Fibroblast of skin of left quadriceps (primary cell): ENCODE data around the gene NR6A1.

ENCODE experiments used
- DNase-seq, 2 experiments: peaks; one replicate each; pipeline ENCODE4 v3.0.0-alpha.2; 2013; ENCODE audit warnings: low read depth in 2 of 2

NR6A1 gene

DNA sequence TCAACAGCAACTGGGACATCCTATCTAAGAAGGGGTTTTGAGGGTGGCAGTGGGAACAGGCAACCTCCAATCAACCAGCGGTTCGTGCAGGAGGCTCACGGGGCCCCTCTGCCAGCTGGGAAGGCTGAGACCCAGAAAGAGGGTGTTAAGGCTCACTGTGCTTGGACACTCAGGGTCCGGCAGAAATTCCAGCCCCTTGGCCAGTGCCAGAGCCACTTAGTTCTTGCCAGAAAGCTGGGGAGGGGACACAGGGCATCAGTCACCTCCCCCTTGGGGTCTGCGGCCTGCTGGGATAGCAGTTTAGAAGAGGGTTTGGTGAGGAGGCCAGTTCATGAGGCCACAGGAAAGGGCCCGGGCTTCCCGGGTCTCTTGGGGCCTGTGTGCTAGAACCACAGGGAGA lies 300.4 kb downstream of the NR6A1 start:
- DNase-seq, result no peak

DNA sequence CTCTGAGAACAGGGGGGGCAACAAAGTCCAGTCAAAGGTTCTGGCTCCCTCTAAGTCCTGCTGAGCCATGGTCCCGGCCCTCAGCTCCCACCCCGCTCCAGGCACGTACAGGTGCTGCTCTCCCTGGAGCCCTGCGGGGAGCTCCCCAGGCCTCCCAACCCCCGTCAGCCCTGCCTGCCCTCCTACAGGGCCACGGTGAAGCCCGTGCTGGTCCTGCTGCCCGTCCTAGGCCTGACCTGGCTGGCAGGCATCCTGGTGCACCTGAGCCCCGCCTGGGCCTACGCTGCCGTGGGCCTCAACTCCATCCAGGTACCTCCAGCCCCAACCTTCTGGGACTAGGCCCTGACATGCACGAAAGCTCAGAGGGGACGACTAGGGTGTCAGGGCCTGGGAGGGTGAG lies 300.8 kb downstream of the NR6A1 start:
- no peak for DNase-seq

DNA sequence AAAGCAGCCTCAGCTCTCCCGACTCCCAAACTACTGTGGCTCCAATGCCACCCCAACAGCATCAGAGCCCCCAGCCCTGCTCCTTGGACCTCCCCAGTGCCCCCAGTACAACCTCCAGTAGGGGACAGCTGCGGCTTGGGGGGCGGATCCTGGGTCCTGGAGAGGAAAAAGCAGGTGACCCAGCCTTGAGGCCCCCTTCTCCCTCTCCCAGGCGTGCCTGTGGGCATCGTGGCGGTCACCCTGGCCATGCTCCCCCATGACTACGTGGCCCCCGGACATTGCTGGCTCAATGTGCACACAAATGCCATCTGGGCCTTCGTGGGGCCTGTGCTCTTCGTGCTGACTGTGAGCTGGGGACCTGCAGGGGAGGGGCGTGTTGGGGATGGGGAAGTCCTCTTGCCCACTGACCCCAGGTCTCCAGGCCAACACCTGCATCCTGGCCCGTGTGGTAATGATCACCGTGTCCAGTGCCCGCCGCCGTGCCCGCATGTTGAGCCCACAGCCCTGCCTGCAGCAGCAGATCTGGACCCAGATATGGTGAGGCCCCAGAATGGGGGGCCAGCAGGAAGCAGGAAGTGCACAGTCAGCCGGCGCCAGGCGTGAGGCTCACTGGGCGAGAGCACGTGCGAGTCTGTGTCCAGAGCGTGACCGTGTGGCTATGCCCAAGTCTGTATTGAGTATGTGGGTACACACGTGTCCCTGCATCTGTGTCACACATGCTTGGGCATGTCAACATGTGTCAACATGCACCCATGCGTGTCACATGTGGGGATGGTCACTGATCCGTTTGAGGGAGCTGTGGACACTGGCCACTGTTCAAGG lies 301.9 kb downstream of the NR6A1 start:
- DNase-seq, result no peak

DNA sequence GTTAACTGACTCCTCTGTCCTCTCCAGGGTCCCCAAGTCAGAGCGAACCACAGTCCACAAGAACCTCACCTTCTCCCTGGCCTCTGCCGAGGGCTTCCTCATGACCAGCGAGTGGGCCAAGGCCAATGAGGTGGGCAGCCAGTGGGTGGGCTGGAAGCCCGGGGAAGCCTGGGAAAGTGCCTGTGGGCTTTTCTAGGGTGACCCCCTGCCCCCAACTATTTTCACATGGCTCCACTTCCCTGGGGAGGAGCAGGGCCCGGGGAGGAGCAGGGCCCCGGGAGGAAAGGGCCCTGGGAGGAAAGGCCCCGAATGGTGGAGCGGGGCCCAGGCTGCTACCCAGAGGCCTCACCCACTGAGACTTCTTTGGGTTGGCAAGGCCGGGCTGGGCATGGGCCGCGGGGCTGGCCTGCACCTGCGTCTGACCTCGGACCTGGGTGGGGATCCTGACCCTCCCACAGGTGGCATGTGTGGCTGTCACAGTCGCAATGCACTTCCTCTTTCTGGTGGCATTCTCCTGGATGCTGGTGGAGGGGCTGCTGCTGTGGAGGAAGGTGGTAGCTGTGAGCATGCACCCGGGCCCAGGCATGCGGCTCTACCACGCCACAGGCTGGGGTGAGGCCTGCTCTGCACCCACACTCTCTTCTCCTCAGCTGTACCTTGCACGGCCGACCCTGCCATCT lies 302.9 kb downstream of the NR6A1 start:
- DNase-seq, result no peak

DNA sequence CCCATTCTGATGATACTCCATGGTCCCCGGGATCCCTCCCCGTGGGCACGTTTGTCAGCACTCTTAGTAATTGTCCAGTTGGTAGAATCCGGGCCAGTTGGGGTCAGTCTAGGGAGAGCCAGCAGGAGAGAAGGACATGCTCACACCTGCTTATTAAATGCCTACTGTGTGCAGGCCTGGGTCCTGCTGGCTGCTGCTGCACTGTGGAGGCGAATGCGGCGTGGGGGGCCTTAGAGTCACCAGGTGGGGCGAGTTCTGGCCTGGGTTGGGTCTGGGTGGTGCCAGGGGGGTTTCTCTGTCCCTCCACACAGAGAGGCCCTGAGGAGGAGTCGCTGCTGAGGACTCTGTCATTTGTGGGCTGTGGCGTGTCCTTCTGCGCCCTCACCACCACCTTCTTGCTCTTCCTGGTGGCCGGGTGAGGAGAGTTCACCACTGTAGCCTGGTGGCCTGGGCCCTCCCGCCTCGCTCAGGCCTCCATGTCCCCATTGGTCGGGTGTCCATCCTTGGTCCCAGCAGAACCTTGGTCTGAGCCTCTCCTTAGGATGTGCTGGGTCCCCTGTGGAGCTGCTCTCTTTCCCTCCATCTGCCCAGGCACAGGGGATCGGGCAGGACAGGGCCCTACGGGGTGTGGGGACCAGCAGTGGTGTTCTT lies 303.6 kb downstream of the NR6A1 start:
- DNase-seq, result no peak
